HG03095 (cell line): ENCODE results near the gene EYA2.
"Not testable (repeated sequence)": the region's sequence is repeated elsewhere in the genome, so short reads cannot be mapped to it uniquely, and the experiment has no call there.

Experiments
- ATAC-seq: cut with Tn5 transposase; IDR thresholded peaks from one replicate; pipeline ENCODE4 v1.9.1; 2021; ENCODE audit warnings: moderate library complexity; ENCODE audit not compliant: unreplicated experiment

Gene EYA2, protein sequence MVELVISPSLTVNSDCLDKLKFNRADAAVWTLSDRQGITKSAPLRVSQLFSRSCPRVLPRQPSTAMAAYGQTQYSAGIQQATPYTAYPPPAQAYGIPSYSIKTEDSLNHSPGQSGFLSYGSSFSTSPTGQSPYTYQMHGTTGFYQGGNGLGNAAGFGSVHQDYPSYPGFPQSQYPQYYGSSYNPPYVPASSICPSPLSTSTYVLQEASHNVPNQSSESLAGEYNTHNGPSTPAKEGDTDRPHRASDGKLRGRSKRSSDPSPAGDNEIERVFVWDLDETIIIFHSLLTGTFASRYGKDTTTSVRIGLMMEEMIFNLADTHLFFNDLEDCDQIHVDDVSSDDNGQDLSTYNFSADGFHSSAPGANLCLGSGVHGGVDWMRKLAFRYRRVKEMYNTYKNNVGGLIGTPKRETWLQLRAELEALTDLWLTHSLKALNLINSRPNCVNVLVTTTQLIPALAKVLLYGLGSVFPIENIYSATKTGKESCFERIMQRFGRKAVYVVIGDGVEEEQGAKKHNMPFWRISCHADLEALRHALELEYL

DNA sequence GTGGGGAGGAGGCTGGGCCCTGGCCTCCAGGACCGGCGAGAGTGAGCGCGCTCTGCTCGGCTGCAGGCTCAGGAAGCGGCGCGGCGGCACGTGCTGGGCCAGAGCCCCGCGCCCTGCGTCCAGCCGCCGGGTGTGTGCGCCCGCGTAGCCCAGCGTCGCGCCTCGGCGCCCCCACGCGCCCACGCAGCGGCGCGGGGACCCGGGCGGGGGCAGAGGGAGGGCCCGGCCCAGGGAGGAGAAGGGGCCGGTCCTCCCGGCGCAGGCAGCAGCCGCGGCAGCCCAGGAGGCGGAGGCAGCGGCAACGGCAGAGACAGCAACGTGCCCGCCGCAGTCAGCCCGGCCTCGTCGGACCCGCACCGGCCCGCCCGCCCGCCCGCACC is at the start of gene EYA2:
TSS of gene EYA2 (plus strand) at position 265 of the 380 bp plus-strand sequence. CDS start 95,168 bp downstream, outside the sequence.
- no peak for ATAC-seq

DNA sequence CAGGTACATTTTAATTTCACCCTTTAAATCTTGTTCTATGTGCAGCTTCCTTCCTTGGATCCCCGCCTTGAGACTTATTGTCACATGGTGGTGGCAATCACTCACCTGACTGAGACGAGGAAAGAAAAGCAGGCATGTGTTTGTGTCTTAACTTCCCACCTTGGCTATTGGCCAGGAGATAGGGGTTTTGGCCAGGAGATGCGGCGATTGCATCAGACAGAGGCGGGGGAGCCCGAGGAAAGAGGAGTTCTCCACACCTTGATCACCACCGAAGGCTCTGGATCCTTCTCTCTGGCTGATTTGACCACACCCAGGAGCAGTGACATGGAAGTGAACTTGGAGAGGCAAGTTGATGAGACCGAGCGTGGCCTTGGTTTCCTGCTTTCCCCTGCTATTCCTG is 49.7 kb upstream of the EYA2 start:
- no peak for ATAC-seq

DNA sequence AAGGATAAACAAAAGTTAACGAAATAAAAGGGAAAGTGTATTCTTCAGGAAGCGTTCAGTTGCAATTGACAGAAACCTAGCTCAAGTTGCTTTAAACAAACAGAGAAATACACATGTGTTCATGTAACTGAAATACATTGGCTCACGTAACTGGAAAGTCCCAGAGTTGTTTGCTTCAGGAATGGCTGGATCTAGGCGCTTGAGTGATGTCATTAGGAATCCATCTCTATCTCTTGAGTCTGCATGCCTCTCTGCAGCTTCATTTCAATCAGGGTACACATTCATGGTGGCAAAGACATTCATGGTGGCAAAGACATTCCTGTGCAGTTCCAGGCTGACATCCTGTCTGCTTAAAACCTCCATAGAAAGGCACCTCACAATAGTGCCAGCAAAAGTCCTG is 45.4 kb upstream of the EYA2 start:
- no peak for ATAC-seq

DNA sequence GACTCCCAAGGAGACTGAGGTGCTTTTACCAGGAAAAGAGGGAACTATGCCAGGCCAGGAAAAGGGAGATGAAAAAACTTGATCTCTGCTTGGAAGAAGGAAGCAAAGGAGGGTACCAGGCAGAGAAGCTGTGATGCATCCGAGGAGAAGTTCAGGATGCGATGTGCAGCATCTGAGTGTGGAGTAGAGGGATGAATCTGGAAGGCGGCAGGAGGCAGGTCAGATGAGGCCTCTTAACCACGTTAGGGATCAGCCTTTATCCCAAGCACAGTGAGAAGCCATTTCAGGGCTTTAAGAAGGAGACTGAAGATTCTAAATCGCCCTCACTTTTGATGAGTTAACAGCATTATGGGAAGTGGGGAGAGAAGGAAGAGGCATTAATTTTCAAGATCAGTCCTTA is 44.9 kb upstream of the EYA2 start:
- no peak for ATAC-seq

DNA sequence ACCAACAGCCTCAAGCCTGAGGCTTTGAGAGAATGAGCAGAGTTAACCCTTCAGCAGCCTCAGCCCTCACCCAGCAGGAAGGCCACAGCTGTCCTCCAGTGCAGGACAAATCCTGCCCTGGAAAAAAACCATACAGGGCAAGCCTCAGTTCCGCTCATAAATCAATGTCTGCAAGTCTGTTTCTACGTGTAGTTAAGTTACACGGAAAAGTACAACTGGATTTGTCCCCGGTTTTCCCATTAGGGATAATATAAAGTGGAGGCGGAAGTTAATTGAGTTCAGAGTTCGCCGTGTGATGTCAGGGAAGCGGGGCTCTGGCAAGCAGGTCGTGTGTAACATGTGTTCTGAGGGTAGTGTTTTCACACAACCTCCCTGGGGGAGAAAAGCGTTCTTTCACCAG is 44.2 kb upstream of the EYA2 start:
- no peak for ATAC-seq

DNA sequence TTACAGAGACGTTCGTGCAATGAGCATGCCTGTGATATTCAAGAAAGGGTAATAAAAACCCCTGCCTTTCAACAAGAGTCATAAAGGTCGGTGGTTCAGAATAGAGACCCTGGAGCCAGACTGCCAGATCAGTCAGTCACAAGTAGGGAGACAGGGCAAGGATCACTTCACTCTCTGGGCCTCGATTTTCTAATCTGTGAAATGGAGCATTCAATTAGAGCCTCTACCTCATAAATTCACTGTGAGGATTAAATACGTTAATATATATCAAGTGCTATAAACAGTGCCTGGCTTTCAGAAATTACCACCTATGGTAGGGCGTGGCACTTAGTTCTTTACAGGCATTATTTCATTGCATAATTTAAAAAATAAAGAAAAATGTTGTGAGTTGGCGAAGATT is 43.7 kb upstream of the EYA2 start:
- ATAC-seq, result no peak

DNA sequence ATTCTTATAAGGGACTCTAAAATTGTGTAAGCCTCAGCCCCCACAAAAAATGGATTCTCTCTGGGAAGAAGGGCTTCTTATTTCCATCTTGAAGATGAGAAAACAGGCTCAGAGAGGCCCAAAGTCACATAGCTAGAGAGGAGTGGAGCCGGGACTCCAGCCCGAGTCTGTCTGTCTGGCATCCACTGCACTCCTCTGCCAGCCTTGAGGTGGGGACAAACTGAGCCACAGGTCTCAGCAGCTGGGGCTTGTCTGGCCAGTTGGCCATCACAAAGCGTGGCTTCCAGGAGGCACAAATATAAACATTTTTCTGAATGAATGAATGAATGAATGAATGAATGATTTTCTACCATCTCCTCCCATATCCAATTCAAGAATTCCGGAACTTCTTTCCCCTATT is 42.9 kb upstream of the EYA2 start:
- no peak for ATAC-seq

DNA sequence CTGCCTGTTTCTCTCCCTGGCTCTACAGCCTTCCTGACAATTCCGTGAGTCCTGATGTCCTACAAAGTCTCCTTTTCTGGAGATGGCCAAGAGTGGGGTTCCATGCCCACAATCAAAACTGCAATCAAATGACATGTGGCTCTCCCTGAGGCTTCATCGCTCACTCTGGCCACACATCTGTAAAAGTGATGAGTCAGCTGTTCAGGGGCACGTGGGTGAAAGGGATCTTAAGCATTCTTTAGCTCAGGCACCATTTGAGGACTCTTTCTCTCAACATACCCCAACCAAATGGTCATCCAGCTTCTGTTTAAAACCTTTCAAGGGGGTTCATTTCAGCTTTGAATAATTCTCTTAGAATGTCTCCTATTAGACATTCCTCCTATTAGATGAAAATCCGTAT is 42.3 kb upstream of the EYA2 start:
- ATAC-seq, result no peak

DNA sequence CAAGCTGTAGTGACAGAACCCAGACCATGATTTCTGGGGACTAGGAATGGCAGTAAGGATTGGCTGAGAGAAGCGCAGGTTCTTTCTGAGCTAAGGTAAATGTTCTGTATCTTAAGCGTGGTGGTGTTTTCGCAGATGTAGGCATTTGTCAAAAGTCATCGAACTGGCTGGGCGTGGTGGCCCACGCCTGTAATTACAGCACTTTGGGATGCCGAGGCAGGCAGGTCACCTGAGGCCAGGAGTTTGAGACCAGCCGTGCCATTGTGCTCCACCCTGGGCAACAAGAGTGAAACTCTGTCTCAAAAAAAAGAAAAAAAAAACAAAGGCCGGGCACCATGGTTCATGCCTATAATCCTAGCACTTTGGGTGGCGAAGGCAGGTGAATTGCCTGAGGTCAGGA is 40.7 kb upstream of the EYA2 start:
- ATAC-seq, result no peak

DNA sequence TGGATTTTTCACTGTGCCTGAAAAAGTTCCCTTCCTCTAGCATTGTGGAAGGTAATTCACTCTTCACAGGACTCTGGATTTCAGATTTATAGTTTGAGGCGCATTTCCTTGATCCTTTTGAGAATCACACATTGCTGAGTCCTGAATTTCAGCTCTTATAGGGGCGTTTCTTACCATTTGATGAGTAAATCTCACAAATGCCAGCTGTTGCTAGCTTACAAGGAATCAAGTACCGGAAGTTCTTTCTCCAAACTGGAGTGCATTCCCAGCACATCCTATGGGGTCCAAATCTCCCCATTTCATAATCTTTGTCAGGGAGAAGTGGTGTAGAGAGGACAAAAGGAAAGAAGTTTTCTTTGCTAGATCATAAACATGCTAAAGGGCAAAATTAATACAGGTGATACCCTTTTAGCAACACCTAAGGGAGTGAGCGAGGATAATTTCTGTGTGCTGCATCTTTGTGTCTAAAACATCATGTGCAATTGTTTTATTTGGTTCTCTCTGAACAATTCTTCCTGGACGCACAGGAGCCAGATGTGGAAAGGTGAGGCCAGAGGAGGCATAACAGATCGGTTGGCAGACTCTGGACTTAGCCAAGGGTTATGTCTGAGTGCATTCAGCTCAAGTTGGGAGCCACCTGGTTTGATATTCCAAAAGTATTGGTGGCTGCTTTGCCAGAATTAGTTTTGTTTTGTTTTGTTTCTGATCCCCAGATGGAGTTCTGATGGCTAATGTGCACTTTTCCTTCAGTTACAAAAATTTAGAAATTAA is 37.4 kb upstream of the EYA2 start:
- ATAC-seq, result no peak

DNA sequence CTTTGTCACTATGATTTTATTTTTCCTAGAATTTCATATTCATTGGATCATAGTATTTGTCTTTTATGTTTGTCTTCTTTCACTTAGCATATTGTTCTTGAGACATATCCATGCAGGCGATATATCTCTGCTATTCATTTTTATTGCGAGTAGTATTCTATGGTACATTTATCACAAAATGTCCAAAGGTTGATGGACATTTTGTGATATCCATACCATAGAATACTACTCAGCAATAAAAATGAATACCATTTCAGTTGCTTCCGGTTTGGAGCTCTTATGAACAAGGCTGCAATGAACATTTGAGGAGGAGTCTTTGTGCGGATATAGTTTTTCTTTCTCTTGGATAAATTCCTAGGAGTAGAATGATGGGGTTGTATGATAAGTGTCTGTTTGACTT is 28.8 kb upstream of the EYA2 start:
- ATAC-seq, result no peak

DNA sequence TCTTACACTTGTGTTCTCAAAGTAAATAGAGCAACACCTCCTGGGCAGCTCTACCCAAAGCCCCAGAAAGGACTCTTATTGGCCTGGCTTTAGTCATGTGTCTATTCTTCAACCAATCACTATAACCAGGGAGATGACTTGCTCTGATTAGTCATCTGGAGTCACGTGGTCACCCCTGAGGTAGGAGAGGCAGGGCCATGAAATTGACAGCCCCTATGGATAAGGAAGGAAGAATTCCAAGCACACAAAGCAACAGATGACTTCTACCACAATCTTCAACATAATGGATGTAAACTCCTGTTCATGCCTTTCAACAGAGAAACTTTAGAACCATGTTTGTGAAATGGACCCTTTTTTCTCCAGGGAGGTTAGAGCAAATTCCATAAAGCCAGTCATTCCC is 24.6 kb upstream of the EYA2 start:
- ATAC-seq, result no peak

DNA sequence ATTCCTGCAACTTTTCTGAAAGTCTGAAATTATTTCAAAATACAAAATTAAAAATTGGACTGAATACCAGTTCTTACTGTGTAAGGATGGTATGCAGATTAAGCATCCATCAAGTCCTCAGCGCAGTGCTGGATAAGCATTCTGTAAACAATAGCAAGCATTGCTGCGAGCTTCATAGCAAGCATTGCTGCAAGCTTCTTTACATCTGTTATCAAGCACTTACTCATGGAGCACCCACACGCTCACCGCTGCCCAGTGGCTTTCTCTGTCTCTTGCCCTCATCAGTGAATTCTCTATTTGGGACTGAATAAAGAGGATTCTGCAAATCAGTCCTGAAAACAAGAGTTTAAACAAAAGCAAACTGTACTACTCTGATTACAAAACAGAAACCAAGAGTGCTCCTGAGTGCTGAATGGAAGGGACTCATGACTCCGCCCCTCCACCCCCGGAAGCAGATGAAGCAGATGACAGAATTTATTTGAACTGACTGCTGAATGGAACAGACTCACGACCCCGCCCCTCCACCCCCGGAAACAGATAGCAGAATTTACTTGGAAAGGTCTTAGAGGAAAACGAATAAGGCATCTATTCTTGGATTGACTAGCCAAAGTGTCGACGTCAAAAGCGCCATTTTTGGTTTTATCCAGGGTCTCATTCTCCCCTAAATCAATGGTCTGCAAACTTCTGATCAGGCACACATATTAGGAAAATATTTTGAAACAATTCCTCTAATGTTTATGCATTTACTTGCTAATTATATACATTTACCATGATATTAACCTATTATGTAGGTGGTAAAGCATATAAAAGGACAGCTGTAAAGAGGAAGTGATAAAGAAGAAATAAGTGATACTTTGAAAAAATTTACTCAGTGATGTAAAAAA is 22.1 kb upstream of the EYA2 start:
- ATAC-seq, result no peak

DNA sequence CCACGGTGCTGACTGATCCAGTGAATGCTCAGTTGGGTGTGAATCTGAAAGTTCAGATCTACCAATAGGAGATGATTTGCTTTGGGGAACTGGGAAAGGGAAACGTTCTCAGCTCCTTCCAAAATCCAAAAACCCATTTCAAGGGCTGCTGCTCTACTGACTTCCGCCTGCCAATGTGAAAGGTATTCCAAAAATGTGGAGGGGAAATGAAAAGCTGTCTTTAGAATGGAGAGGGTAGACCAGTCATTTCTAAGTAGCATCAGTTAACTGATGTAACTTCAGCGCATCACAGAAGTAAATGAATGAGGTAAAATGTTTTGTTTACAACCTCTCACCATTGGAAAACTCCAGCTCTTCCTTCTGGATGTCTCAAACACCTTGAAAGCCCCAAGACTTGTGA is 19.6 kb upstream of the EYA2 start:
- ATAC-seq, result no peak

DNA sequence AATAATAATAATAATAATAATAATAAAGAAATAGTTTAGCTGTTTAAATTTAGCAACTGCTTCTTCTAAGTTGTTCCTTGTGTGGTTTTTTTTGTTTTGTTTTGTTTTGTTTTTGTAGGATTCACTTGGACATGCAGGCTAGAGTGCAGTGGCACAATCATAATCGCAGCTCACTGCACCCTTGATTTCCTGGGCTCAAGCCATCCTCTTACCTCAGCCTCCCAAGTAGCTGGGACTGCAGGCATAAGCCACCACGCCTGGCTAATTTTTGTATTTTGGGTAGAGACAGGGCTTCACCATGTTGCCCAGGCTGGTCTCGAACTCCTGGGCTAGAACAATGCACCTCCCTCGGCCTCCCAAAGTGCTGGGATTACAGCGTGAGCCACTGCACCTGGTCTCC is 15.3 kb upstream of the EYA2 start:
- ATAC-seq, result no peak

DNA sequence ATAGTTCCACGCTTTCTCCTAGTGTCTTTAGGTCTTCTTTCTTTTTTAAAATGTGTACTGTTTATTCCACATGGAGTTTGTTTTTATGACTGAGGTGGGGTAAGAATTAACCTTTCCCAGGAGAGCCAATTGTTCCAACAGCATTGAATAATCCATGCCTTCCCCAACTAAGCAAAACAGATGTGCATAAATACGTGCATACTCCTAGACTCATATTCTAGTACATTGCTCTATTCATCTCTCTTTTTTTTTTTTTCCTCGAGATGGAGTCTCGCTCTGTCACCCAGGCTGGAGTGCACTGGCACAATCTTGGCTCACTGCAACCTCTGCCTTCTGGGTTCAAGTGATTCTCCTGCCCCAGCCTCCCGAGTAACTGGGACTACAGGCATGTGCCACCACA is 14.7 kb upstream of the EYA2 start:
- ATAC-seq, result not testable (repeated sequence)

DNA sequence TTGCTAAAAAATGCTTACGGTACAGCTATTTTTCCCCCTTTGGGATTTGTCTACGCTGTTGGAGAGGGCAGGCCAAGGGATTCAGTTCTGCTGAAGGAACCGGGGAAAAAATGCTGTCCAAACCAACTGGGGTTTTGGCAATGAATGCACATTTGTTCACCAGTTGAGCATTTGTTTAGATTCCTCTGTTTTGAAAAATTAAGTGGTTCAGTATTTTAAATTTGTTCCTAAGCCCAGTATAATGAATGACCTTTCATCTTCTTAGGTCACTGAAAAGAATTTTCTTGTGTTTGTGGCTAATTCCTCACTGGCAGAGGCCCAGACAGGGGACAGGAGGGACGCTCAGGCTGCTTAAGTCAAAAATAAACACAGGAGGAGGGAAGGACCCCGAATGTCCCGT is 10.8 kb upstream of the EYA2 start:
- ATAC-seq, result no peak

DNA sequence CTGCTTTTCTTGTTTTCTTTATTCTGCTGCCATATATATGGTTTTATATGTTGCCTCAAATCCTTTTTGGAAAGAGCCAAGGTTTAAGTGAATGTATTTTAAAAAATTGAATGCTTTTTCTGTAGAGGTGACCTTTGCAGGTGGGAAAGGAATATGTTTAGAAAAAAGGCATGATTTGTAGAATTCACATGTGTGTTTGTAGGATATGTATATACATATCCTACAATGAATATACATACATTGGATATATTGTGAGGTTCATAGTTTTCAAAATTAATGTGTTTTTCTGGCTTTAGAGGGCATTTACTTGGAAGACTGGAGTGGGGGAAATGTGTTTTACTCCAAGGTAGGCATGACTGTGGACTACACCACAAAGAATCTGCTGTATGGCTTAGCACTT is 4.0 kb upstream of the EYA2 start:
- no peak for ATAC-seq

DNA sequence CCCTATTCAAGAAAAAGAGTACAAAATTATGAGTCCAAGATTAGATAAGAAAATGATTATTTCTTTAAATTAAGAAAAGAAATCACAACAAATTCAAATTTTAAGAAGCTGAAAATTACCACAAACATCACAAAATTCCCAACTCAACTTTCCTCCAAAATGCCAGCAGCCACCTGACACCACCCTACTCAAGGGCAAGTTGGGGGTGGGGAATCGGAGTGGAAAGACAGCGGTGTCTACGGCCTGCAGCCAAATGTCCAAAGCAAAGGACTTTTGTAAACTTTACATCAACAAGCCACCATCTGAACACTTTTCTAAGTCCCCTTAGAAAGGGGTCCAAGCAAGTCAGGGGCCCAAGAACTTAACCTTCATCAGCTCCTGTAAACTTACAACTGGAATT is 1.6 kb upstream of the EYA2 start:
- no peak for ATAC-seq

DNA sequence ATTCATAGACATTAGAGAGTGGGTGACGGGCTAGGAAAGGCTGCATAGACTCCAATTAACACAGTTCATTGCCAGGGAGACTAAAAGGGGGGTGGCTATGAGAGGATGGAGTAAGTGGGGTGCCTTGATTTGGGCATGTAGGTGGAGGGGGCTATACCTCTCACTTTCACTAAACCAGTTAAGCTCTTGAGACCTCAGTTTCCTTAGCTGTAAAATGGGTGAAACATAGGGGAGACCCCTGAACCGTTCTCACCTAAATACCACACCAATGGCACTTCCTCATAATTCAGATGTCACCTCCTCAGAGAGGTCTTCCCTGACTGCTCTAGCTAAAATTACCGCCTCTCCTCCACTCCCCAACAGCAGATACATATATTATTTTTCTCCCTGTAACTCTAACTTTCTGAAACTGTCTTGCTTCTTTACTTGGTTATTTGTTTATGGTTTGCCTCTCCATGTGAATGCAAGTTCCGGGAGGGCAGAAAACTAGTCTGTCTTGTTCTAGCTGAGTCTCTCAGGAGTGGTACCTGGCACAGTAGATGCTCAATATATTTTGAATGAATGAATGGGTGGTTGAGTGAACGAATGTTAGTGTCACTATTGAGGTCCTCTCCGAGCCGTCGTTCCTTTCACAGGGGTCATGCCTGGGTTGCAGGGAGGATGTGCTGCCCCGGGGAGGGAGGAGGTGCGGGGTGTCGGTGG is 615 bp upstream of the EYA2 start:
- no peak for ATAC-seq
